HG03135 (cell line): ENCODE measurements around the gene S100A3.

ENCODE experiments used
- ATAC-seq: cut with Tn5 transposase; IDR thresholded peaks from one replicate; pipeline ENCODE4 v1.9.1; 2021; ENCODE audit warnings: mild to moderate bottlenecking, moderate library complexity; ENCODE audit not compliant: unreplicated experiment

S100A3 gene

DNA sequence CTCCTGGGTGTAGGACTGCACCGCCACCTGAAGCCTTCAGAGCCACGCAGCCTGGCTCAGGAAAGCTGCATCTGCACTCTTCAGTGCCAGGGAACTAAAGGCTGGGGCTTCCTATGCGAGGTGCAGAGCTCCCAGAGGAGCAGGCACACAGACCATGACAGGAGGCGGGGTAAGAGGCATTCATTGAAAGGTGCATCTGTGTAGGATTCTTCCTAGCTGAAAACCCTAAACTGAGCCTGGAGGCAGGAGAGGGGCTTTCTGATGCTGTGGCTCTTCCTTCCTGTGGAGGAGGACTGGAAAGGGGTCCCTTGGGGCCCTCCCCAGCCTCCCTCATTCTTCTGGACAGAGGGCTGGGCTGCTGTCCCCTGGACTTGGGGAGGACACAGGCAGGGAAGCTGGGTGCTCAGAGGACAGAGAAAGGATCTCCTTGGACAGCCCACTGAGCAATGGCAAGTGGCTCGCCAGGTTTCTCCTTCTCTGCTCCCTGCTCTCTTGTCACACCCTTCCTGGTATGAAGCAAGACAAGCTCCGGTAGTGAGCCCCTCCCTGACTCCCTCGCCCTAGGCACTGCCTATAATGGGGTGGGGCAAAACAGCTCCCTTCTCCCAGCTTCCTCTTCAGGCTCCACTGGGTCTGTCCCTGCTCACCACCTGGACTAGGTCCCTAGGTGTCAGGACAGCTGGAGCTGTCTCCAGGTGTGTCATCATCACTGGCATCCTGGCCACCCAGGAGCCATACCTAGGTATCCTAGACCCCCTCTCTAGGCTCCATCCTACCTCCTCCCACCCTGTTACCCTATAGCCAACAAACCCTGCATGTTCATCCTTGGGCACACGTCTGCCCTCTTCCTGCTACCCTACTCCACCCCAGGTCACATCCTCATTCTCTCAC lies 33.3 kb downstream of the S100A3 start:
- no peak for ATAC-seq

GRCh38 chr1:153513666-153514065 lies 35.4 kb downstream of the S100A3 start:
- no peak for ATAC-seq

GRCh38 chr1:153513023-153513422 lies 36.0 kb downstream of the S100A3 start:
- ATAC-seq = no peak

GRCh38 chr1:153510984-153511410 lies 38.1 kb downstream of the S100A3 start:
- peak; percentile 65 for ATAC-seq

DNA sequence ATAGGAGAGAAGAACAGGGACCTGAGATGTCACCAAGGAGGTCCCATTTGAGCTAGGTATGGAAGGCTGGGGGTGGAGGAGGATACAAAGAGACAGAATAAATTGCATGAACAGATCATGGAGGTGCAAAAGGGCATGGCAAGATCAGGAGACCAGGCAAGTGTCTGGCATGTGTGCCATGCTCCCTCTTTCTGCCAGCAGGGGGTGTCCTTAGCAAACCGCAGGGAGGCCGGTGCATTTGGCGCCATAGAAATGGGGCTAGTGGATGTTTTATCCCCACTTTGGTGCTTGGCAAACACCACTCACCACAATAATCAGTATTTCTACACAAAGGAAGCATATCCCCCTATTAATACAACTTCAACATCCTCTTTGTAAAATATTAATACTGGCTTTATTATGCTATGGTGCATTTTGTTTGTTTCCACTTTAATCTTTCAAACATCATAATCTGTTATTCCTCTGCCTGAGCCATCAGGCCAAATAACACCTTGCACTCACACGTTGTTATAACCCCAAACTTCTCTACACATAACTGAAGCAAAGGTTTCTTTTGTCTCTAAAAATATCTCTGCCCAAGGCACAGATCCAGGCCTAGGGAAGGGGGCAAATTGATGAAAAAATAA lies 39.2 kb downstream of the S100A3 start:
- ATAC-seq = no peak

GRCh38 chr1:153509036-153509435 lies 40.0 kb downstream of the S100A3 start:
- ATAC-seq = no peak

DNA sequence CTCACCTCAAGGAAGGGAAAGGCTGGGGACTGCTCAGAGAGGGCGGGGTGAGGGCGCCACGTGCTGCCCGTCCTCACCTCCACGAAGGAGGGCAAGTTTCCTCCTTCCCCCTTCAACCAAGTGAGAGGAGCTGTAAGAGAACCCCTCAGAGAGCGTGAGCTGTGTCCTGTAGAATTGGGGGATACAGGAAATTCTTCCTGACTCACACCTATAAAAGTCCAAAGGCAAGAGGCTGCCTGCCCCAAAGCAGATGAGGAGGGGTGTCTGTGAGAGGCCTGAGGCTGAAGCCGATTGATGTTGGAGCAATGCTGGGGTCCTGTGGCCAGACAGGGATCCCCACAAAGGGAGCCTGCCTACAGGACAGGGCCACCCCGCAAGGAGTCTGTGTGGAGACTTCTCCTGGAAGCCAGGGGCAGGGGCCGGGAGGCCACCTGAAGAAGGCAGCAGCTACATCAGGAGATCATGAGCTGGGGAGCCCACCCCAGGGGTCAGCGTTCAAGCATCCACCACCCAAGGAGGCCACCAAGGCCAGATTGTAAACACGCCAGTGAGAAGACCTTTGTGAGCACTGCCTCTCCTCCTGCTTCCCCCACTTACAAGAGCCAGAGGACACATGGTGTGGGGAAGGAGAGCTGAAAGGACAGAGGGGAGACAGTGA lies 41.0 kb downstream of the S100A3 start:
- no peak for ATAC-seq

DNA sequence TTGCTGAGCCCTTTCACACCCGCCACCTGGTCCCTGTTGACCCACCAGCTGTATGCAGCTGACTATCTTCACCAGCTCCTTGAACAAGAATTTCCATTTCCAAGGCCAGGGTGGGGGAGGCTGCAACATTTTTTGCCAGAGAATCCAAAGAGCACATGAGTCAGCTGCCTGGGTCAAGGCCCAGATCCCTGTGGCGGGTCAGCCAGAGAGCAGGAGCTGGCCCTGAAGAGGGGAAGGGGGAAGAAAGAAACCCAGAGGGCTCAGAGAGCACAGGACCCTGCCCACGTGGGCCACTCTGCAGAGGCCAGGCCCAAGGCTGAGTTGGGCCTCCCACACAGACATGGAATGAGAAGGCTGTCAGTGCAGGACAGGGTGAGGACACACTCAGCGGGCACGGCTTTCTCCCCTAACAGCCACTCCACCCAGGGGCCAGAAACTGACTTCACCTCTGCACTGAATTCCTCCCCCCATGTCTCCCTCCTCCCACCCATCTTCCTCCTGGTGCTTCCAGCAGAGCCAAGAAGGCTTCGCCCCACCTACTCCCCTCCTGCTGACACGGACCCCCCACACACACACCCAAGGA lies 42.1 kb downstream of the S100A3 start:
- ATAC-seq = no peak

DNA sequence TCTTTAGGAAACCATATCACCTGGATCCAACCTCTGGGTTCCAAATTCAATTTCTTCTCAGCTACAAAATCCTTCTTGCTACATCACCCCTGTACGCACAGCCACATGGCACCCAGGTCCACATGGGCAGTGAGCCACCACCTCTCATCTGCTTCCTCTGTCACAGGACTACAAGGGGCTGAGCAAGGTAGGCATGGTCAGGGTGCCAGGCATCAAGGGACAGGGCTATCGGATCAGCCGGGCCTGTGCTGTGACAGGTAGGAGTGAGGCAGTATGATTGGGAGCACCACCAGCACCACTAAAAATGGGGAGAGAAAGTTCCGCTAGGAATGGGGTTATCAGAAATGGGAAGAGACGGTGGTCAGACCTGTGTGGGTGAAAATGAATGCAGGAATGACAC lies 42.7 kb downstream of the S100A3 start:
- ATAC-seq = no peak

GRCh38 chr1:153505576-153505975 lies 43.5 kb downstream of the S100A3 start:
- no peak for ATAC-seq

DNA sequence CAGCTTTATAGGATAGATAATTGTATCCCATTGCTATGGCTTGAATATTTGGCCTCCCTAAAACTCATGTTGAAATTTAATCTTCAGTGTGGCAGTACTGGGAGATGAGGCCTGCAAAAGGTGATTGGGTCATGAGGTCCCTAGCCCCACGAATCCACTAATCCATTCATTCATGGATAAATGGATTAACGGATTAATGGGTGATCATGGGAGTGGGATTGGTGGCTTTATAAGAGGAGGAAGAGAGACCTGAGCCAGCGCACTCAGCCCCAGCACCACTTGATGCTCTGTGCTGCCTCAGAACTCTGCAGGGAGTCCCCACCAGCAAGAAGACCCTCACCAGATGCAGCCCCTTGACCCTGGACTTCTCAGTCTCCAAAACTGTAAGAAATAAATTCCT lies 45.3 kb downstream of the S100A3 start:
- ATAC-seq = no peak

DNA sequence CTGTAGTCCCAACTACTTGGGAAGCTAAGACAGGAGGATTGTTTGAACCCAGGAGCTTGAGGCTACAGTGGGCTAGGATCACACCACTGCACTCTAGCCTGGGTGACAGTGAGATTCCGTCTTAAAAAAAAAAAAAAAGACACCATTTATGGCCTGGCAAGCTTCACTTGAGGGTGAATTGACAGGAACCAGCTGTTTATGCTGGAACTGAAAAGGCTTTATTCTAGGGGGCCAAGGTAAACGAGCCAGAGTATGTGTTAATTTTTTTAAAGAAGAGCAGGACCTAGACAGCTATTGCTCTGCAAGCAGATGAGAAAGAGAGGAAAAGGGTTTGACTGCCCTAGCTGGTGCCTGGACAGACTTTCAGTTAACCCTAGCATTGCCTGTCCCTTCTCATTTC lies 50.3 kb downstream of the S100A3 start:
- ATAC-seq = no peak
